Activated naive CD8-positive, alpha-beta T cell (primary cell): ENCODE results near the gene HBB.

Source experiments
- H3K27ac Mint-ChIP-seq: one replicate; pipeline ENCODE4 v1.8.0; 2021; ENCODE audit warnings: mixed read lengths
- H3K27me3 Mint-ChIP-seq: one replicate; pipeline ENCODE4 v1.8.0; 2021; ENCODE audit warnings: mixed read lengths
- H3K36me3 Mint-ChIP-seq: one replicate; pipeline ENCODE4 v1.8.0; 2021; ENCODE audit warnings: mixed read lengths
- H3K4me1 Mint-ChIP-seq: one replicate; pipeline ENCODE4 v1.8.0; 2021; ENCODE audit warnings: low read depth, mixed read lengths
- H3K4me3 Mint-ChIP-seq: one replicate; pipeline ENCODE4 v1.8.0; 2021; ENCODE audit warnings: mild to moderate bottlenecking, mixed read lengths
- H3K9me3 Mint-ChIP-seq: one replicate; pipeline ENCODE4 v1.8.0; 2021; ENCODE audit warnings: low read depth, mixed read lengths

Gene HBB

GRCh38 chr11:5224538-5225479, 2.1 kb downstream of the HBB start:
- H3K27ac Mint-ChIP-seq = no peak overlapping the region
- H3K4me1 Mint-ChIP-seq = no peaks in the 10 kb centered on the region
- peaks cover 4% of the 10 kb centered on the region for H3K27me3 Mint-ChIP-seq
- H3K4me3 Mint-ChIP-seq = no peak overlapping the region
- H3K9me3 Mint-ChIP-seq = peaks cover 3% of the 10 kb centered on the region
- H3K36me3 Mint-ChIP-seq = no peaks in the 10 kb centered on the region

GRCh38 chr11:5223686-5224085, 3.2 kb downstream of the HBB start:
- Mint-ChIP-seq H3K9me3 (peaks cover 3% of the 10 kb centered on the region), H3K36me3 (no peaks in the 10 kb centered on the region)

GRCh38 chr11:5223146-5223545, 3.7 kb downstream of the HBB start:
- Mint-ChIP-seq H3K27me3 (peaks cover 4% of the 10 kb centered on the region), H3K4me3 (no peak overlapping the region), H3K4me1 (no peaks in the 10 kb centered on the region), H3K36me3 (no peaks in the 10 kb centered on the region), H3K9me3 (peaks cover 3% of the 10 kb centered on the region), H3K27ac (no peak overlapping the region)

More at GRCh38 chr11:5223686-5224085, 3.2 kb downstream of the HBB start:
- Mint-ChIP-seq H3K27me3 (peaks cover 4% of the 10 kb centered on the region), H3K27ac (no peak overlapping the region), H3K4me1 (no peaks in the 10 kb centered on the region), H3K4me3 (no peak overlapping the region)

- H3K4me1 Mint-ChIP-seq = no peaks in the 10 kb centered on the region
- H3K4me3 Mint-ChIP-seq = no peak overlapping the region
- H3K27ac Mint-ChIP-seq = no peak overlapping the region
- H3K9me3 Mint-ChIP-seq = peaks cover 13% of the 10 kb centered on the region
- no peaks in the 10 kb centered on the region for H3K27me3 Mint-ChIP-seq
- H3K36me3 Mint-ChIP-seq = no peaks in the 10 kb centered on the region
Observed at GRCh38 chr11:5210376-5210885, 16.4 kb downstream of the HBB start.

GRCh38 chr11:5204787-5205186, 22.1 kb downstream of the HBB start:
- no peaks in the 10 kb centered on the region for H3K27me3 Mint-ChIP-seq
- no peak overlapping the region for H3K27ac Mint-ChIP-seq
- H3K36me3 Mint-ChIP-seq = no peaks in the 10 kb centered on the region
- H3K4me3 Mint-ChIP-seq = no peak overlapping the region
- H3K9me3 Mint-ChIP-seq = no peaks in the 10 kb centered on the region
- no peaks in the 10 kb centered on the region for H3K4me1 Mint-ChIP-seq

GRCh38 chr11:5203366-5203765, 23.5 kb downstream of the HBB start:
- no peak overlapping the region for H3K4me3 Mint-ChIP-seq
- no peaks in the 10 kb centered on the region for H3K36me3 Mint-ChIP-seq
- H3K4me1 Mint-ChIP-seq = no peaks in the 10 kb centered on the region
- no peak overlapping the region for H3K27ac Mint-ChIP-seq
- H3K27me3 Mint-ChIP-seq = no peaks in the 10 kb centered on the region
- H3K9me3 Mint-ChIP-seq = no peaks in the 10 kb centered on the region

GRCh38 chr11:5200582-5200981, 26.3 kb downstream of the HBB start, which contains the start of gene OR51V1:
OR51V1 (minus strand) TSS chr11:5200682; CDS start chr11:5200682, 0 bp downstream.
- no peaks in the 10 kb centered on the region for H3K9me3 Mint-ChIP-seq
- H3K4me3 Mint-ChIP-seq = no peak within 1 kb of the TSS
- no peaks in the 10 kb centered on the region for H3K36me3 Mint-ChIP-seq
- no peak within 1 kb of the TSS for H3K27ac Mint-ChIP-seq
- no peaks in the 10 kb centered on the region for H3K4me1 Mint-ChIP-seq
- H3K27me3 Mint-ChIP-seq = no peaks in the 10 kb centered on the region

GRCh38 chr11:5198285-5198684, 28.6 kb downstream of the HBB start:
- H3K36me3 Mint-ChIP-seq = no peaks in the 10 kb centered on the region
- H3K4me3 Mint-ChIP-seq = no peak overlapping the region
- H3K9me3 Mint-ChIP-seq = peaks cover under 1% of the 10 kb centered on the region
- H3K27me3 Mint-ChIP-seq = no peaks in the 10 kb centered on the region
- H3K4me1 Mint-ChIP-seq = no peaks in the 10 kb centered on the region
- no peak overlapping the region for H3K27ac Mint-ChIP-seq

GRCh38 chr11:5197536-5197935, 29.3 kb downstream of the HBB start:
- Mint-ChIP-seq H3K9me3 (peaks cover 3% of the 10 kb centered on the region), H3K4me3 (no peak overlapping the region), H3K27me3 (no peaks in the 10 kb centered on the region), H3K4me1 (no peaks in the 10 kb centered on the region), H3K27ac (no peak overlapping the region), H3K36me3 (no peaks in the 10 kb centered on the region)

GRCh38 chr11:5196731-5197130, 30.1 kb downstream of the HBB start:
- Mint-ChIP-seq H3K27me3 (no peaks in the 10 kb centered on the region), H3K36me3 (no peaks in the 10 kb centered on the region), H3K27ac (no peak overlapping the region), H3K4me3 (no peak overlapping the region), H3K9me3 (peaks cover 3% of the 10 kb centered on the region), H3K4me1 (no peaks in the 10 kb centered on the region)

- Mint-ChIP-seq H3K27ac (no peak overlapping the region), H3K4me1 (no peaks in the 10 kb centered on the region), H3K27me3 (no peaks in the 10 kb centered on the region), H3K4me3 (no peak overlapping the region), H3K36me3 (no peaks in the 10 kb centered on the region), H3K9me3 (peaks cover 3% of the 10 kb centered on the region)
Observed at GRCh38 chr11:5196067-5196466, 30.8 kb downstream of the HBB start.

- H3K27me3 Mint-ChIP-seq = no peaks in the 10 kb centered on the region
- no peaks in the 10 kb centered on the region for H3K36me3 Mint-ChIP-seq
- no peak overlapping the region for H3K27ac Mint-ChIP-seq
- no peak overlapping the region for H3K4me3 Mint-ChIP-seq
- no peaks in the 10 kb centered on the region for H3K4me1 Mint-ChIP-seq
- peaks cover 13% of the 10 kb centered on the region for H3K9me3 Mint-ChIP-seq
Observed at GRCh38 chr11:5192738-5193137, 34.1 kb downstream of the HBB start.

- Mint-ChIP-seq H3K27me3 (no peaks in the 10 kb centered on the region), H3K27ac (no peak overlapping the region), H3K4me1 (no peaks in the 10 kb centered on the region), H3K9me3 (peaks cover 11% of the 10 kb centered on the region), H3K36me3 (no peaks in the 10 kb centered on the region), H3K4me3 (no peak overlapping the region)
Observed at GRCh38 chr11:5188201-5188600, 38.7 kb downstream of the HBB start.

GRCh38 chr11:5178046-5178837, 48.6 kb downstream of the HBB start:
- no peaks in the 10 kb centered on the region for H3K4me1 Mint-ChIP-seq
- H3K36me3 Mint-ChIP-seq = no peaks in the 10 kb centered on the region
- H3K27me3 Mint-ChIP-seq = no peaks in the 10 kb centered on the region
- no peaks in the 10 kb centered on the region for H3K9me3 Mint-ChIP-seq
- H3K4me3 Mint-ChIP-seq = no peak overlapping the region
- no peak overlapping the region for H3K27ac Mint-ChIP-seq
